Astrocyte (in vitro differentiated cells and primary cell): ENCODE data around the gene PSIP1. TPM values are rescaled to one million over a fixed set of nuclear protein-coding genes. Genes with fewer than 3 reads are reported as not detected.
A peak's percentile ranks its signal among the peaks of the same experiment; 100 is the strongest.

Source experiments
- DNase-seq: peaks from one replicate; pipeline ENCODE4 v3.0.0-alpha.2; 2010; ENCODE audit warnings: low read depth
- FAIRE-seq: peaks from 2 replicates; lab custom pipeline; 2011; peaks lifted over from hg19 to GRCh38; lab: Jason Lieb, UNC
- H2AFZ ChIP-seq: 2 replicates; pipeline ENCODE4 v1.6.0; 2012; ENCODE audit warnings: low read depth, low read length, inconsistent platforms
- H3K27ac ChIP-seq: 2 replicates; pipeline ENCODE4 v1.5.1; 2011; ENCODE audit warnings: low read depth, low read length, inconsistent platforms
- H3K27me3 ChIP-seq: 2 replicates; pipeline ENCODE4 v1.6.0; 2011; ENCODE audit warnings: low read length, inconsistent platforms; ENCODE audit not compliant: insufficient read depth
- H3K36me3 ChIP-seq: 2 replicates; pipeline ENCODE4 v1.5.1; 2011; ENCODE audit warnings: low read length, inconsistent platforms; ENCODE audit not compliant: insufficient read depth
- H3K4me1 ChIP-seq: 2 replicates; pipeline ENCODE4 v1.5.1; 2011; ENCODE audit warnings: low read length, inconsistent platforms; ENCODE audit not compliant: insufficient read depth
- H3K4me2 ChIP-seq: 2 replicates; pipeline ENCODE4 v1.6.0; 2012; ENCODE audit warnings: low read length, inconsistent platforms
- H3K4me3 ChIP-seq: 2 replicates; pipeline ENCODE4 v1.5.1; 2011; ENCODE audit warnings: low read depth, mild to moderate bottlenecking, low read length, inconsistent platforms; ENCODE audit not compliant: insufficient read depth
- H3K79me2 ChIP-seq: 2 replicates; pipeline ENCODE4 v1.6.0; 2012; ENCODE audit warnings: mild to moderate bottlenecking, low read length, inconsistent platforms; ENCODE audit not compliant: insufficient read depth
- H3K9ac ChIP-seq: 2 replicates; pipeline ENCODE4 v1.6.0; 2012; ENCODE audit warnings: mild to moderate bottlenecking, low read length, inconsistent platforms
- H3K9me3 ChIP-seq: 2 replicates; pipeline ENCODE4 v1.5.1; 2012; ENCODE audit warnings: low read depth, mild to moderate bottlenecking, low read length, inconsistent platforms; ENCODE audit not compliant: insufficient read depth
- H4K20me1 ChIP-seq: 2 replicates; pipeline ENCODE4 v1.6.0; 2012; ENCODE audit warnings: low read length, inconsistent platforms; ENCODE audit not compliant: insufficient read depth
- H3K27ac Mint-ChIP-seq: one replicate; pipeline ENCODE4 v1.8.0; 2021; ENCODE audit warnings: mild to moderate bottlenecking, mixed read lengths; ENCODE audit not compliant: unreplicated experiment
- H3K27me3 Mint-ChIP-seq: one replicate; pipeline ENCODE4 v1.8.0; 2021; ENCODE audit warnings: low read depth, mixed read lengths; ENCODE audit not compliant: unreplicated experiment
- H3K36me3 Mint-ChIP-seq: one replicate; pipeline ENCODE4 v1.8.0; 2021; ENCODE audit warnings: low read depth, mixed read lengths; ENCODE audit not compliant: unreplicated experiment
- H3K4me1 Mint-ChIP-seq: one replicate; pipeline ENCODE4 v1.8.0; 2021; ENCODE audit warnings: low read depth, mixed read lengths; ENCODE audit not compliant: unreplicated experiment
- H3K4me3 Mint-ChIP-seq: one replicate; pipeline ENCODE4 v1.8.0; 2021; ENCODE audit warnings: mild to moderate bottlenecking, moderate library complexity, mixed read lengths; ENCODE audit not compliant: unreplicated experiment
- H3K9me3 Mint-ChIP-seq: one replicate; pipeline ENCODE4 v1.8.0; 2021; ENCODE audit warnings: mild to moderate bottlenecking, mixed read lengths; ENCODE audit not compliant: unreplicated experiment
- EZH2 ChIP-seq: IDR thresholded peaks from 2 replicates; pipeline ENCODE4 v1.6.1; 2012; ENCODE audit warnings: mild to moderate bottlenecking, low read length, inconsistent platforms; ENCODE audit not compliant: insufficient read depth
- total RNA-seq: library from RNA; stranded (reverse); gene quantifications from 2 replicates; pipeline ENCODE4 v1.2.1, GENCODE V29; 2021
- TF ChIP-seq, protein P1 (sequence below): IDR thresholded peaks from 2 replicates; pipeline ENCODE4 v1.5.1; 2011; ENCODE audit warnings: low read depth, mild to moderate bottlenecking, inconsistent platforms, low read length, moderate library complexity; ENCODE audit not compliant: insufficient read depth

Gene PSIP1
- total RNA-seq, 1 donor from 2014 or later: 28.5 TPM

DNA sequence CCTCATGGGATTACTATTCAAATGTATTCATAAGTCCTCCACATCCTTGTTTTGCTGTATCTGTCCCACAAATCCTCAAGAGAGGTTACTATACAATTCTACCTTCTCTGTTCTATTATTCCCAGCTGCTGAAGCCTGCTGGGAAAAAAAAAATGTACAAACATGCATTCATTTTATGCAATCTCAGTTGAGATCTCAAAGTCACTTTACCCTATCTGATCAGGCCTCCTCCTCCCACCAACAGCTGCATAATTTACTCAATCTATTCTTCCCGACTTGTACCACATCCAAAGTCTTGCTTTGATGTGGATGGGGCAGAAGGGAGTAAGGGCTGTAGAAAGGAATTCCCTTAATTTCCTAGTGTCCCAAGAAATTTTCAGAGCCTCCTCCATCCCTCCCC lies 28.6 kb downstream of the PSIP1 start:
- peaks cover 8% of the 10 kb centered on the region for H3K36me3 ChIP-seq
- no peak for TF ChIP-seq EZH2
- TF ChIP-seq, protein P1, sequence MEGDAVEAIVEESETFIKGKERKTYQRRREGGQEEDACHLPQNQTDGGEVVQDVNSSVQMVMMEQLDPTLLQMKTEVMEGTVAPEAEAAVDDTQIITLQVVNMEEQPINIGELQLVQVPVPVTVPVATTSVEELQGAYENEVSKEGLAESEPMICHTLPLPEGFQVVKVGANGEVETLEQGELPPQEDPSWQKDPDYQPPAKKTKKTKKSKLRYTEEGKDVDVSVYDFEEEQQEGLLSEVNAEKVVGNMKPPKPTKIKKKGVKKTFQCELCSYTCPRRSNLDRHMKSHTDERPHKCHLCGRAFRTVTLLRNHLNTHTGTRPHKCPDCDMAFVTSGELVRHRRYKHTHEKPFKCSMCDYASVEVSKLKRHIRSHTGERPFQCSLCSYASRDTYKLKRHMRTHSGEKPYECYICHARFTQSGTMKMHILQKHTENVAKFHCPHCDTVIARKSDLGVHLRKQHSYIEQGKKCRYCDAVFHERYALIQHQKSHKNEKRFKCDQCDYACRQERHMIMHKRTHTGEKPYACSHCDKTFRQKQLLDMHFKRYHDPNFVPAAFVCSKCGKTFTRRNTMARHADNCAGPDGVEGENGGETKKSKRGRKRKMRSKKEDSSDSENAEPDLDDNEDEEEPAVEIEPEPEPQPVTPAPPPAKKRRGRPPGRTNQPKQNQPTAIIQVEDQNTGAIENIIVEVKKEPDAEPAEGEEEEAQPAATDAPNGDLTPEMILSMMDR: no peak

DNA sequence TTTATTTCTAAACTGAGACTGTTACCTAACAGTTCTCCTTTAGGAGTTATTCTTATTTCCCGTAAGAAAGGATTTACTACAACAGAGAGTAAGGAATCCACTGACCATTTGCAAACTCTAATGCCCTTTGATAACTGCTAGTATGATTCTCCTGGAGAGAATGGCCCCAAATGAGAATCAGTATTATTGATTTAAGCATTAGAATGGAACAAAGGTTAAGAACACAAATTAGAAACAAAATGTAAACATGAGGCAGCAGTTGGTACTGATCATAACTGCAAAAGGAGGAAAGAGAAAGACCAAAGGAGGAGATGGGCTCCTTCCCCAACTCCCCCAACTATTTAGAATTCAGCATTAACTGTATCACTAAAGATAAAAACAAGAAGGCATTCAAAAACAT lies 30.7 kb downstream of the PSIP1 start:
- no peaks in the 10 kb centered on the region for H3K4me1 ChIP-seq
- H3K4me3 Mint-ChIP-seq: no peak overlapping the region
- no peaks in the 10 kb centered on the region for H3K9me3 Mint-ChIP-seq
- no peak overlapping the region for H3K9ac ChIP-seq
- H3K27me3 Mint-ChIP-seq: no peaks in the 10 kb centered on the region
- DNase-seq: no peak
- no peak overlapping the region for H2AFZ ChIP-seq
- H3K4me1 Mint-ChIP-seq: no peaks in the 10 kb centered on the region
- TF ChIP-seq EZH2: no peak
- TF ChIP-seq, protein P1: no peak
- H3K36me3 ChIP-seq: peaks cover 9% of the 10 kb centered on the region
- no peaks in the 10 kb centered on the region for H3K36me3 Mint-ChIP-seq
- H3K9me3 ChIP-seq: no peaks in the 10 kb centered on the region
- H3K27me3 ChIP-seq: no peaks in the 10 kb centered on the region
- H3K27ac Mint-ChIP-seq: no peak overlapping the region
- no peak overlapping the region for H3K4me3 ChIP-seq
- no peak overlapping the region for H3K4me2 ChIP-seq
- peak; percentile 5 for FAIRE-seq
- H3K27ac ChIP-seq: no peak overlapping the region
- H4K20me1 ChIP-seq: peaks cover 3% of the 10 kb centered on the region
- H3K79me2 ChIP-seq: no peaks in the 10 kb centered on the region

More for the DNA sequence above, 28.6 kb downstream of the PSIP1 start:
- Histone ChIP-seq H3K4me2 (no peak overlapping the region), H2AFZ (no peak overlapping the region), H3K4me3 (no peak overlapping the region), H3K4me1 (peaks cover 3% of the 10 kb centered on the region), H3K27ac (no peak overlapping the region), H3K27me3 (no peaks in the 10 kb centered on the region), H3K79me2 (no peaks in the 10 kb centered on the region), H4K20me1 (peaks cover 3% of the 10 kb centered on the region), H3K9ac (no peak overlapping the region), H3K9me3 (no peaks in the 10 kb centered on the region)
- FAIRE-seq (no peak), DNase-seq (no peak)
- Mint-ChIP-seq H3K4me3 (no peak overlapping the region), H3K9me3 (no peaks in the 10 kb centered on the region), H3K36me3 (no peaks in the 10 kb centered on the region), H3K27ac (no peak overlapping the region), H3K27me3 (no peaks in the 10 kb centered on the region), H3K4me1 (peaks cover 6% of the 10 kb centered on the region)

DNA sequence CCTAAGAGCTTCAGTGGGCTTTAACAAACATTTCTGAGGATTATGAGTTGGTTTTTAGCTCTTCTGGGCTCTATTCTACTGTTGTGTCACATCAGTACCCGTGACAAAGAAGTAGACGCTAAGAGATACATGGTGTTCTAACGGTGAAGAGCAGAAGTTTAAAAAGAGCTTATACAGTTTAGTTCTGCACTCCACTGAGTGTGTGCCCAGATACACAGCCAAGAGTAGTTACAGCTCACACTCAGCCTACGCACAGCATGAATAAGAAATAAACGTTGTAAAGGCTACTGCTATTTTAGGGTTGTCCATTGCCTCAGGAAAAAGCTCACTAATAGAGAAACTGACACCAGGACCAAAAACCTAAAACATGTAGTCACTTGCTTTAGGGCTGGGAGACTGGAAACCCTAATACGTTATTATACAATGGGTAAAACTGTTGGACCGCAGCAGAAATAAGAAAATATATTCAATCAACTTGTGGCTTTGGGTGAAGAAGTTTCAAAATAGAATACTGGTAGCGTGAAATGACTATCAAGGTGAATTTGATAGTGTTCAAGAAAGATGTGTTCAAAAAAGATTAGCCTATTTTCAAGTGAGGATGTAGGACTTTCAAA lies 34.7 kb downstream of the PSIP1 start:
- no peak overlapping the region for H3K9ac ChIP-seq
- Mint-ChIP-seq H3K9me3 (no peaks in the 10 kb centered on the region), H3K4me1 (peaks cover 3% of the 10 kb centered on the region), H3K27ac (no peak overlapping the region), H3K36me3 (no peaks in the 10 kb centered on the region), H3K27me3 (no peaks in the 10 kb centered on the region), H3K4me3 (no peak overlapping the region)
- H3K4me3 ChIP-seq: no peak overlapping the region
- no peak for DNase-seq
- no peaks in the 10 kb centered on the region for H3K4me1 ChIP-seq
- H3K9me3 ChIP-seq: no peaks in the 10 kb centered on the region
- TF ChIP-seq EZH2: no peak
- TF ChIP-seq, protein P1: no peak
- no peak overlapping the region for H2AFZ ChIP-seq
- H3K79me2 ChIP-seq: no peaks in the 10 kb centered on the region
- H3K4me2 ChIP-seq: no peak overlapping the region
- no peaks in the 10 kb centered on the region for H4K20me1 ChIP-seq
- FAIRE-seq: no peak
- H3K27ac ChIP-seq: no peak overlapping the region
- H3K36me3 ChIP-seq: peaks cover 13% of the 10 kb centered on the region
- H3K27me3 ChIP-seq: no peaks in the 10 kb centered on the region
